ENCODE results near the gene CPSF3. TPM values are rescaled to one million over a fixed set of nuclear protein-coding genes. Genes with fewer than 3 reads are reported as not detected.

Gene CPSF3
- total and polyA plus RNA-seq, 2 of the 13 experiments (the other 11 are each of a cell fraction or from before 2014, with no cell fraction given): 19.8 to 93.0 TPM

DNA sequence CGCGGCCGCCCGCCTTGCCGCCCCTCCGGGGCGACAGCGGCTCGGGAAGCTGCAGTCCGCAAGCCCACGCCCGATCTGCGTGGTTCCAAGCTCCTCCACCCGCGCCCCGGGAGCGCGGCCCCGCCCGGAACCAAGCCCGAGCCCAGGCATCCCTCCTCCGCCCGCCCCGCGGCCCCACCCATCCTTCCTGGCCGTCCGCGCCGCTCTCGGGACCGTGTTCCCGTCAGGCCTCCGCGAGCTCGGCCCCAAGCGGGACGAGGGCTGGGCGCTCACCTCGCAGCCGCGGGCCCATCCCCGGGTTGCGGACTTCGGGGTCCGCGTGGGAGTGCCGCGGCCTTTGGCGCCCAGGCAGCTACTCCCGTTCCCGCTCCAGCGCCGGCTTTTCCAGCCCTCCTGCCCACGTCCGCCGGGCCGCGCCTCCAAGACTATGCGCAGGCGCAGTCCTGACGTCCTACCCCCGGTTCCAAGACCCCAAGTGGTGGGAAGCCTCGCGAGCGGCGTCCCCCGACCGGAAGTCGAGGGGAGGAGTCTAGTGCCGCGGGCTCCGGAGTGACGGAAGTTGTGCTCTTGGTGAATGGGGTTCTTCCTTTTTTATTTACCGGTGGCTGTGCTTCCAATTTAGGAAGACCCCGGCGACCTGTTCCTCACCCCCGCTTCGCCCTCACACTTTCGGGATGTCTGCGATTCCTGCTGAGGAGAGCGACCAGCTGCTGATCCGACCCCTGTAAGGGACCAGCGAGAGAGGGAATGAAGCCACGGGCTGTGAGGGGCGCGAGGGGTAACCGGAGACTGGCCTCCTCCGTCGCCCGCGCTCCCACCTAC, at the start of gene CPSF3, which contains the start of gene ITGB1BP1 (continued):
- TF ChIP-seq, protein P1, sequence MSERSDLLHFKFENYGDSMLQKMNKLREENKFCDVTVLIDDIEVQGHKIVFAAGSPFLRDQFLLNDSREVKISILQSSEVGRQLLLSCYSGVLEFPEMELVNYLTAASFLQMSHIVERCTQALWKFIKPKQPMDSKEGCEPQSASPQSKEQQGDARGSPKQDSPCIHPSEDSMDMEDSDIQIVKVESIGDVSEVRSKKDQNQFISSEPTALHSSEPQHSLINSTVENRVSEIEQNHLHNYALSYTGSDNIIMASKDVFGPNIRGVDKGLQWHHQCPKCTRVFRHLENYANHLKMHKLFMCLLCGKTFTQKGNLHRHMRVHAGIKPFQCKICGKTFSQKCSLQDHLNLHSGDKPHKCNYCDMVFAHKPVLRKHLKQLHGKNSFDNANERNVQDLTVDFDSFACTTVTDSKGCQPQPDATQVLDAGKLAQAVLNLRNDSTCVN (CRISPR knock-in tag; IDR thresholded peaks at IDR 0.05; ENCODE audit: borderline replicate concordance): no peak; the same call in none of the 2 replicates
- peak; percentile 43; the same call in 1 of the 2 replicates for TF ChIP-seq ZNF251 (CRISPR knock-in tag; IDR thresholded peaks at IDR 0.05)
- TF ChIP-seq, protein P2, sequence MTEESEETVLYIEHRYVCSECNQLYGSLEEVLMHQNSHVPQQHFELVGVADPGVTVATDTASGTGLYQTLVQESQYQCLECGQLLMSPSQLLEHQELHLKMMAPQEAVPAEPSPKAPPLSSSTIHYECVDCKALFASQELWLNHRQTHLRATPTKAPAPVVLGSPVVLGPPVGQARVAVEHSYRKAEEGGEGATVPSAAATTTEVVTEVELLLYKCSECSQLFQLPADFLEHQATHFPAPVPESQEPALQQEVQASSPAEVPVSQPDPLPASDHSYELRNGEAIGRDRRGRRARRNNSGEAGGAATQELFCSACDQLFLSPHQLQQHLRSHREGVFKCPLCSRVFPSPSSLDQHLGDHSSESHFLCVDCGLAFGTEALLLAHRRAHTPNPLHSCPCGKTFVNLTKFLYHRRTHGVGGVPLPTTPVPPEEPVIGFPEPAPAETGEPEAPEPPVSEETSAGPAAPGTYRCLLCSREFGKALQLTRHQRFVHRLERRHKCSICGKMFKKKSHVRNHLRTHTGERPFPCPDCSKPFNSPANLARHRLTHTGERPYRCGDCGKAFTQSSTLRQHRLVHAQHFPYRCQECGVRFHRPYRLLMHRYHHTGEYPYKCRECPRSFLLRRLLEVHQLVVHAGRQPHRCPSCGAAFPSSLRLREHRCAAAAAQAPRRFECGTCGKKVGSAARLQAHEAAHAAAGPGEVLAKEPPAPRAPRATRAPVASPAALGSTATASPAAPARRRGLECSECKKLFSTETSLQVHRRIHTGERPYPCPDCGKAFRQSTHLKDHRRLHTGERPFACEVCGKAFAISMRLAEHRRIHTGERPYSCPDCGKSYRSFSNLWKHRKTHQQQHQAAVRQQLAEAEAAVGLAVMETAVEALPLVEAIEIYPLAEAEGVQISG (CRISPR knock-in tag; IDR thresholded peaks at IDR 0.05): peak; percentile 88
- peak; percentile 89 for TF ChIP-seq PHF8 (CRISPR knock-in tag; IDR thresholded peaks at IDR 0.05)
- no peak for TF ChIP-seq THYN1 (CRISPR knock-in tag; IDR thresholded peaks at IDR 0.05; ENCODE audit: borderline replicate concordance, low read depth)
- TF ChIP-seq KDM5A (IDR thresholded peaks at IDR 0.05; ENCODE audit: borderline replicate concordance, low read length): peak; percentile 95
- no peak for TF ChIP-seq RBAK (CRISPR knock-in tag; IDR thresholded peaks at IDR 0.05)
- peak; percentile 40; the same call in 1 of the 2 replicates for TF ChIP-seq ZNF768 (CRISPR knock-in tag; IDR thresholded peaks at IDR 0.05)
- TF ChIP-seq ZNF570 (CRISPR knock-in tag; IDR thresholded peaks at IDR 0.05; ENCODE audit: borderline replicate concordance): no peak
